RWPE2 (cell line): Measurements from ENCODE around the gene TNK2.
"Not testable (repeated sequence)": the region's sequence is repeated elsewhere in the genome, so short reads cannot be mapped to it uniquely, and the experiment has no call there.

Experiments
- ATAC-seq: fragments of 200-7000 bp; cut with Tn5 transposase; 3 replicates; pipeline ENCODE4 v1.9.1; 2021; ENCODE audit warnings: low read depth
- DNase-seq: peaks from one replicate; pipeline ENCODE4 v3.0.0-alpha.2; 2020; ENCODE audit warnings: low spot score
- H3K27ac ChIP-seq: fragments of 450-650 bp; 2 replicates; pipeline ENCODE4 v1.5.1; 2017; ENCODE audit warnings: mild to moderate bottlenecking; ENCODE audit not compliant: poor library complexity, severe bottlenecking
- H3K27me3 ChIP-seq: fragments of 250-450 bp; sonication (Bioruptor Pico); 2 replicates; pipeline ENCODE4 v1.5.1; 2021; ENCODE audit warnings: mild to moderate bottlenecking, moderate library complexity; ENCODE audit not compliant: insufficient read depth, poor library complexity, severe bottlenecking
- H3K36me3 ChIP-seq: fragments of 250-450 bp; sonication (Bioruptor Pico); 2 replicates; pipeline ENCODE4 v1.5.1; 2020; ENCODE audit warnings: low read depth, mild to moderate bottlenecking, moderate library complexity
- H3K4me1 ChIP-seq: fragments of 250-450 bp; sonication (Bioruptor Pico); 2 replicates; pipeline ENCODE4 v1.5.1; 2021; ENCODE audit warnings: mild to moderate bottlenecking, moderate library complexity; ENCODE audit not compliant: insufficient read depth, poor library complexity, severe bottlenecking
- H3K4me3 ChIP-seq: fragments of 250-450 bp; sonication (Bioruptor Pico); 2 replicates; pipeline ENCODE4 v1.5.1; 2021; ENCODE audit warnings: mild to moderate bottlenecking, moderate library complexity; ENCODE audit not compliant: severe bottlenecking
- H3K9me3 ChIP-seq: fragments of 250-450 bp; sonication (Bioruptor Pico); 2 replicates; pipeline ENCODE4 v1.5.1; 2021; ENCODE audit warnings: mild to moderate bottlenecking, moderate library complexity; ENCODE audit not compliant: severe bottlenecking
- CTCF ChIP-seq: fragments of 450-650 bp; IDR thresholded peaks from one replicate; pipeline ENCODE4 v1.5.1; 2017; ENCODE audit warnings: mild to moderate bottlenecking, moderate library complexity; ENCODE audit not compliant: poor library complexity, severe bottlenecking

TNK2 gene

GRCh38 chr3:195907934-195908693, at the start of gene TNK2:
Gene TNK2, minus strand, starts transcription at chr3:195908551. Its CDS starts 19,963 bp downstream, at chr3:195888588.
- no peak for DNase-seq
- peak within 1 kb of the TSS; percentile 60 for H3K27ac ChIP-seq
- TF ChIP-seq CTCF: no peak
- peaks cover 43% of the 10 kb centered on the region for H3K4me1 ChIP-seq
- H3K27me3 ChIP-seq: no peaks in the 10 kb centered on the region
- H3K9me3 ChIP-seq: no peaks in the 10 kb centered on the region
- peak within 1 kb of the TSS; percentile 69 for H3K4me3 ChIP-seq
- H3K36me3 ChIP-seq: peaks cover 5% of the 10 kb centered on the region; the same call in 1 of the 2 replicates
- peak; percentile 38 for ATAC-seq

- H3K4me3 ChIP-seq: no peak overlapping the region
Observed at GRCh38 chr3:195956577-195956976, 48.2 kb upstream of the TNK2 start.

GRCh38 chr3:195955416-195955841, 47.1 kb upstream of the TNK2 start:
- not testable (repeated sequence) for H3K4me1 ChIP-seq, H3K27ac ChIP-seq, H3K36me3 ChIP-seq, H3K27me3 ChIP-seq, DNase-seq, H3K9me3 ChIP-seq, H3K4me3 ChIP-seq
- ATAC-seq: 0 out of 3 replicates have a peak, but pooled peaks have one; percentile 7

More at GRCh38 chr3:195956577-195956976, 48.2 kb upstream of the TNK2 start:
- Histone ChIP-seq H3K36me3 (no peaks in the 10 kb centered on the region), H3K27ac (no peak overlapping the region), H3K27me3 (no peaks in the 10 kb centered on the region), H3K4me1 (no peaks in the 10 kb centered on the region), H3K9me3 (no peaks in the 10 kb centered on the region)
- no peak for TF ChIP-seq CTCF
- ATAC-seq: no peak
- no peak for DNase-seq

GRCh38 chr3:195954752-195955119, 46.4 kb upstream of the TNK2 start:
- H3K27ac ChIP-seq, H3K4me3 ChIP-seq, DNase-seq, H3K36me3 ChIP-seq, H3K9me3 ChIP-seq, H3K4me1 ChIP-seq, H3K27me3 ChIP-seq: not testable (repeated sequence)
- peak; percentile 70 for ATAC-seq

GRCh38 chr3:195954052-195954751, 45.9 kb upstream of the TNK2 start:
- H3K9me3 ChIP-seq, H3K4me1 ChIP-seq, H3K27me3 ChIP-seq, H3K36me3 ChIP-seq, H3K27ac ChIP-seq, DNase-seq, H3K4me3 ChIP-seq: not testable (repeated sequence)
- peak; percentile 77 for ATAC-seq

GRCh38 chr3:195952590-195952989, 44.2 kb upstream of the TNK2 start:
- H3K27ac ChIP-seq: not testable (repeated sequence)

GRCh38 chr3:195951443-195952177, 43.3 kb upstream of the TNK2 start:
- not testable (repeated sequence) for H3K27ac ChIP-seq, H3K36me3 ChIP-seq, H3K4me3 ChIP-seq, H3K9me3 ChIP-seq, H3K27me3 ChIP-seq, H3K4me1 ChIP-seq, DNase-seq, ATAC-seq

More at GRCh38 chr3:195952590-195952989, 44.2 kb upstream of the TNK2 start:
- not testable (repeated sequence) for H3K36me3 ChIP-seq, ATAC-seq, H3K27me3 ChIP-seq, H3K4me3 ChIP-seq, H3K4me1 ChIP-seq, H3K9me3 ChIP-seq, DNase-seq

- not testable (repeated sequence) for H3K27me3 ChIP-seq, DNase-seq, H3K4me1 ChIP-seq, H3K4me3 ChIP-seq, H3K9me3 ChIP-seq, H3K36me3 ChIP-seq, ATAC-seq, H3K27ac ChIP-seq
Observed at GRCh38 chr3:195950731-195951130, 42.4 kb upstream of the TNK2 start.

- not testable (repeated sequence) for ATAC-seq
Observed at GRCh38 chr3:195950164-195950563, 41.8 kb upstream of the TNK2 start.

More at GRCh38 chr3:195950164-195950563, 41.8 kb upstream of the TNK2 start:
- not testable (repeated sequence) for DNase-seq, H3K4me1 ChIP-seq, H3K27ac ChIP-seq, H3K27me3 ChIP-seq, H3K4me3 ChIP-seq, H3K36me3 ChIP-seq, H3K9me3 ChIP-seq
